Activated CD4-positive, alpha-beta T cell treated with anti-CD3 and anti-CD28 coated beads, Interleukin-2, amount 10 ng/mL, durations not matched to agents 24 days and 14 days (primary cell): ENCODE measurements around the gene PLA2G5. TPM values are rescaled to one million over a fixed set of nuclear protein-coding genes. Genes with fewer than 3 reads are reported as not detected.

Experiments
- DNase-seq: peaks from one replicate; pipeline ENCODE4 v3.0.0; 2022
- H3K27ac Mint-ChIP-seq: one replicate; pipeline ENCODE4 v1.8.0; 2022; ENCODE audit warnings: mild to moderate bottlenecking, mixed read lengths
- H3K27me3 Mint-ChIP-seq: one replicate; pipeline ENCODE4 v1.8.0; 2022; ENCODE audit warnings: mixed read lengths
- H3K36me3 Mint-ChIP-seq: one replicate; pipeline ENCODE4 v1.8.0; 2022; ENCODE audit warnings: low read depth, mild to moderate bottlenecking, mixed read lengths
- H3K4me1 Mint-ChIP-seq: one replicate; pipeline ENCODE4 v1.8.0; 2021; ENCODE audit warnings: mixed read lengths
- H3K4me3 Mint-ChIP-seq: one replicate; pipeline ENCODE4 v1.8.0; 2022; ENCODE audit warnings: mild to moderate bottlenecking, moderate library complexity, mixed read lengths
- H3K9me3 Mint-ChIP-seq: one replicate; pipeline ENCODE4 v1.8.0; 2021; ENCODE audit warnings: mixed read lengths
- intact Hi-C: fragments of 100-400 bp; cut with micrococcal nuclease; formaldehyde crosslinking; loops from one replicate; pipeline ENCODE4 v1.15.1; 2023
- total RNA-seq: library from RNA; stranded (reverse); gene quantifications from 2 replicates; pipeline ENCODE4 v1.2.3, GENCODE V29; 2022

Gene PLA2G5
- total RNA-seq, 1 donor from 2014 or later, result not detected

- no peaks in the 10 kb centered on the region for H3K9me3 Mint-ChIP-seq
- H3K36me3 Mint-ChIP-seq, result no peaks in the 10 kb centered on the region
- no peaks in the 10 kb centered on the region for H3K4me1 Mint-ChIP-seq
- no peak overlapping the region for H3K27ac Mint-ChIP-seq
- H3K4me3 Mint-ChIP-seq, result no peak overlapping the region
- no peak for DNase-seq
- H3K27me3 Mint-ChIP-seq, result peaks cover 13% of the 10 kb centered on the region
- intact Hi-C loops, result no loop called here
These were observed 19.5 kb downstream of the PLA2G5 start for GRCh38 chr1:20089328-20090077.

DNA sequence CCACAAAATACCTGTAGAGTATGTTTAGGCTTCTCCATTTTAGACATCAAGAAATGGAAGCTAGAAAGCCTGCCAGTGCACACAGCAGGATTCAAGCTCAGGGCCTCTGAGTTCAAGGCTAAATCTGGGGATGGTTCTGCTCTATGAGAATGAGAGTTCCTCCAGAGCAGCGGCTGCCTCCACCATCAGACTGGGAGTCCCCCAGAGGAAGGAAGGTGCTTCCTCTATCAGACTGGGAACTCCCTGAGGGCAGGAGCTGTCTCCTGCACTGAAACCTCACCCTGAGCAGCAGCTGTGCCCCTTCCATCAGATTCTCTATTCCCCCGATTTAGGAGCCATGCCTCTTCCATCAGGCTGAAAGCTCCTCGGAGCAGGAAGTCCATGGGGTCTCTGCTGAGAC lies 20.1 kb downstream of the PLA2G5 start:
- H3K9me3 Mint-ChIP-seq, result no peaks in the 10 kb centered on the region
- no peak overlapping the region for H3K4me3 Mint-ChIP-seq
- H3K27ac Mint-ChIP-seq, result no peak overlapping the region
- no peaks in the 10 kb centered on the region for H3K4me1 Mint-ChIP-seq
- no peaks in the 10 kb centered on the region for H3K36me3 Mint-ChIP-seq
- intact Hi-C loops, result no loop called here
- no peak for DNase-seq
- peaks cover 16% of the 10 kb centered on the region for H3K27me3 Mint-ChIP-seq

DNA sequence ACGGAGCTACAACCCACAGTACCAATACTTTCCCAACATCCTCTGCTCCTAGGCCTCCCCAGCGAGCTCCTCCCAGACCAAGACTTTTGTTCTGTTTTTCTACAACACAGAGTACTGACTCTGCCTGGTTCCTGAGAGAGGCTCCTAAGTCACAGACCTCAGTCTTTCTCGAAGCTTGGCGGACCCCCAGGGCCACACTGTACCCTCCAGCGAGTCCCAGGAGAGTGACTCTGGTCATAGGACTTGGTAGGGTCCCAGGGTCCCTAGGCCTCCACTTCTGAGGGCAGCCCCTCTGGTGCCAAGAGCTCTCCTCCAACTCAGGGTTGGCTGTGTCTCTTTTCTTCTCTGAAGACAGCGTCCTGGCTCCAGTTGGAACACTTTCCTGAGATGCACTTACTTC lies 20.6 kb downstream of the PLA2G5 start:
- intact Hi-C loops, result no loop called here
- no peaks in the 10 kb centered on the region for H3K4me1 Mint-ChIP-seq
- H3K27me3 Mint-ChIP-seq, result peaks cover 19% of the 10 kb centered on the region
- H3K27ac Mint-ChIP-seq, result no peak overlapping the region
- no peaks in the 10 kb centered on the region for H3K9me3 Mint-ChIP-seq
- no peaks in the 10 kb centered on the region for H3K36me3 Mint-ChIP-seq
- no peak overlapping the region for H3K4me3 Mint-ChIP-seq
- no peak for DNase-seq

- intact Hi-C loops, result no loop called here
These were observed 23.3 kb downstream of the PLA2G5 start for GRCh38 chr1:20093303-20093702.

GRCh38 chr1:20093940-20094391 lies 24.0 kb downstream of the PLA2G5 start:
- no peaks in the 10 kb centered on the region for H3K9me3 Mint-ChIP-seq
- H3K36me3 Mint-ChIP-seq, result no peaks in the 10 kb centered on the region
- no peaks in the 10 kb centered on the region for H3K4me1 Mint-ChIP-seq
- intact Hi-C loops, result no loop called here
- no peak overlapping the region for H3K27ac Mint-ChIP-seq
- no peak overlapping the region for H3K4me3 Mint-ChIP-seq
- no peak for DNase-seq
- H3K27me3 Mint-ChIP-seq, result peaks cover 19% of the 10 kb centered on the region

More at GRCh38 chr1:20093303-20093702, 23.3 kb downstream of the PLA2G5 start:
- Mint-ChIP-seq H3K4me3 (no peak overlapping the region), H3K9me3 (no peaks in the 10 kb centered on the region), H3K27me3 (peaks cover 19% of the 10 kb centered on the region), H3K4me1 (no peaks in the 10 kb centered on the region), H3K27ac (no peak overlapping the region), H3K36me3 (no peaks in the 10 kb centered on the region)
- no peak for DNase-seq

DNA sequence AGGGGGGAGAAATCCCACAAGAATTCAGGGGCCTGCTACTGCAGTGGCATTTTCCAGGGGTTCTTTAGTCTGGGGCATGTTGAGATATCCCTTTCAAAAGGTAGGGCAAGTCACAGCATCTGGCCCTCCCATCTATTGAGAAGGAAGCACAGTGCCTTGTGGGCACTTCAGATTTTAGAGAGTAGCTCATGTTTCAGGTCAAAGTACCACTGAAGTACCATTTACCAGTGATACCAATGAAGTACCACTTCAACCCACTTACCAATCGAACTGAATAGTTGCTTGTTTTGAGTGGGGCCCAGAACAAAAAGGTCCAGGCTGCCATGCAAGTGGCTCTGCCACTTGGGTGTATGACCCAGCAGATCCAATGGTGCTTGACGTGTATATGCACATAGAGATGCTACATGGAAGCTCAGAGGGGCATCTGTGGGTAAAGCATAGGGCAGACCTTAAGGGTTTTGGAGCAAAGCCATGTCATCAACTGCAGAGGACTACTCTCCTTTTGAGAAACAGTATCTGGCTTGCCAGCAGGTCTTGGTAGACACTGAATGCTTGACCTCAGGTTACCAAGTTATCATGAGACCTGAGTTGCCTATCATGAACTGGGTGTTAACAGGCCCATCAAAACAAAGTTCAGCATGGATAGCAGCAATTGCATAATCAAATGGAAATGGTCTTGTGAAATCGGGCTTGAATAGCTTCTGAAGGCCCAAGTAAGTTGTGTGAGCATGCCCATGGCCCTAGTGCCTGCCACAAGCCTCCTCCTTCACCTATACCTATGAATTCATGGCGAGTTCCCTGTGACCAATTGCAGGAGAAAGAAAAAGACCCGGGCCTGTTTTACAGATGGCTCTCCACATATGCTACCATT lies 25.8 kb downstream of the PLA2G5 start:
- Mint-ChIP-seq H3K4me3 (no peak overlapping the region), H3K4me1 (no peaks in the 10 kb centered on the region)

GRCh38 chr1:20096840-20097447 lies 26.9 kb downstream of the PLA2G5 start:
- no peaks in the 10 kb centered on the region for H3K9me3 Mint-ChIP-seq
- no peak for DNase-seq
- H3K4me1 Mint-ChIP-seq, result no peaks in the 10 kb centered on the region
- no peak overlapping the region for H3K27ac Mint-ChIP-seq
- intact Hi-C loops, result no loop called here
- H3K27me3 Mint-ChIP-seq, result peaks cover 17% of the 10 kb centered on the region
- H3K36me3 Mint-ChIP-seq, result no peaks in the 10 kb centered on the region
- H3K4me3 Mint-ChIP-seq, result no peak overlapping the region

More for the DNA sequence above, 25.8 kb downstream of the PLA2G5 start:
- no peak for DNase-seq
- H3K27ac Mint-ChIP-seq, result no peak overlapping the region
- H3K9me3 Mint-ChIP-seq, result no peaks in the 10 kb centered on the region
- peaks cover 19% of the 10 kb centered on the region for H3K27me3 Mint-ChIP-seq
- intact Hi-C loops, result no loop called here
- H3K36me3 Mint-ChIP-seq, result no peaks in the 10 kb centered on the region

- no peak for DNase-seq
- no peaks in the 10 kb centered on the region for H3K36me3 Mint-ChIP-seq
- H3K9me3 Mint-ChIP-seq, result no peaks in the 10 kb centered on the region
- H3K4me3 Mint-ChIP-seq, result no peak overlapping the region
- H3K4me1 Mint-ChIP-seq, result peaks cover 1% of the 10 kb centered on the region
- no peak overlapping the region for H3K27ac Mint-ChIP-seq
- peaks cover 6% of the 10 kb centered on the region for H3K27me3 Mint-ChIP-seq
- intact Hi-C loops, result no loop called here
These were observed 29.5 kb downstream of the PLA2G5 start for GRCh38 chr1:20099533-20099932.

DNA sequence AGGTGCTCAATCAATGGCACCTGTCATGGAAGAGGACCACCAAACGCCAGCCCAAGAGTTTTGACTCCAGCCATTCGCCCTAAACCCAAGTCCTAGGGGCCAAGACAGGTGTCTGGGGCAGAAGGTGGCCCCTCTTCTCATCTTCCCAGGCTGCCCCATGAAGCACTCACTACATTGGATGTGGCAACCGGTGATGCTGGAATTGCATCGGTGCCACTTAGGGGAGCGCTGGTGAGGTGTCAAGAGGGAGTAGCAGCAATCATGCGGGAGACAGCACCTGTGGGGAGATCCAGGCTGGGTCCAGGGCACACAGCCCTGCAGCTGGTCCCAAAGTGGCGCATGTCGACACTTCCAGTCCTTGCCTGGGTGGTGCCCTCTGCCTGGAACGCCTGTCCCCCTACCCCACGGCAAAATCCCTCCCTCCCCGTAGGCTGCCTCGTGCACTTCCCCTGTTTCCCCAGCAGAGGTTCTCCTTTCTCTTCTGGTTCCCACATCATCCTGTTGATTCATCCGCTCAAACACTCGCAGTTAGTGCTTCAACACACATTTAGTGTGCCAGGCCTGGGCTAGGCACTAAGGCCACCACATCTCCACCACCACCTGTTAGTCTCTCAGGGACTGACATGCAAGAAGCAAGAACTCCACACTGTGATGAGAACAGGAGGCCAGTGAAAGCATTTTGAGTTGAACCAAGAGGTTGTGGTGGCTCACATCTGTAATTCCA lies 30.8 kb downstream of the PLA2G5 start:
- intact Hi-C loops, result loop anchor here (1.0 kb wide), 1 partner anchor 52 kb away; no protein-coding TSS in a partner anchor
- DNase-seq, result peak; percentile 78
- Mint-ChIP-seq H3K4me1 (peaks cover 1% of the 10 kb centered on the region), H3K9me3 (no peaks in the 10 kb centered on the region), H3K27me3 (peaks cover 2% of the 10 kb centered on the region), H3K36me3 (no peaks in the 10 kb centered on the region), H3K27ac (no peak overlapping the region), H3K4me3 (no peak overlapping the region)

- no peak for DNase-seq
- H3K9me3 Mint-ChIP-seq, result no peaks in the 10 kb centered on the region
- H3K27ac Mint-ChIP-seq, result no peak overlapping the region
- H3K4me1 Mint-ChIP-seq, result peaks cover 1% of the 10 kb centered on the region
- H3K27me3 Mint-ChIP-seq, result peaks cover 9% of the 10 kb centered on the region
- intact Hi-C loops, result no loop called here
- no peaks in the 10 kb centered on the region for H3K36me3 Mint-ChIP-seq
- no peak overlapping the region for H3K4me3 Mint-ChIP-seq
These were observed 32.9 kb downstream of the PLA2G5 start for GRCh38 chr1:20102875-20103274.

DNA sequence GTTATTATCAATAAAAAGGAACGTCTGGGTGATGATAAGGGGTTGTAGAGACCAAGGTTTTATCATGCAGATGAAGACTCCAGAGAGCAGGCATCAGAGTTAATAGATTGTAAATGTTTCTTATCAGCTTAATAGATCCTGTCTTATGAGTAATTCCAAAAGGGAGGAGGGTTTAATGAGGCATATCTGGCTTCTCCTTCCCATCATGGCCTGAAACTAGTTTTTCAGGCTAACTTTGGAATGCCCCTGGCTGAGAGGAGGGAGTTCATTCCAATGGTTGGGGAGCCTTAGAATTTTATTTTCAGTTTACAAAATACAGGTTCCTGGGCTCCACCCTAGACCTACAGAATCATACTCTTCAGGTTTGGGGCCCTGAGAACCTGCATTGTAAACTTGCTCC lies 35.9 kb downstream of the PLA2G5 start:
- Mint-ChIP-seq H3K4me1 (peaks cover 1% of the 10 kb centered on the region), H3K4me3 (no peak overlapping the region), H3K27me3 (peaks cover 14% of the 10 kb centered on the region), H3K27ac (no peak overlapping the region), H3K36me3 (no peaks in the 10 kb centered on the region), H3K9me3 (no peaks in the 10 kb centered on the region)
- no peak for DNase-seq
- intact Hi-C loops, result no loop called here

DNA sequence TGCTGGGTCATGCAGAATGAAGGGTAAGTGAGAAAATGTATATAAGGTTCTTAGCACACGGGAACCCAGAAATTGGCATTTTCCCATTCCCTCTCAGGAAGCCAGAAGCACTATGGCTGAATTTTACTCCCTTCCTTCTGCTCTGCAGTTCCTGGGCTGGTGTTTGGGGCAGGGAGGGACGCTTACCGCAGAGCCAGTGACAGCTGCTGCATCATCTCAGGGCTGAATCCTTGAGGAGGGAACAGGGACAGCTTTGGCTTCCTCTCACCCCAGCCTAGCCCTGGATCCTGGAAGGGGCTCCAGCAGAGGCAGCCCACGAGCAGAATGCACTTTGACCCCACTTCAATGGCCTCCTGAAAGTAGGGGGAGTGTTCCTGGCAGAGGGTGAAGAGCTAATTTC lies 37.4 kb downstream of the PLA2G5 start:
- intact Hi-C loops, result no loop called here
- no peaks in the 10 kb centered on the region for H3K36me3 Mint-ChIP-seq
- H3K4me3 Mint-ChIP-seq, result no peak overlapping the region
- peaks cover 14% of the 10 kb centered on the region for H3K27me3 Mint-ChIP-seq
- no peak overlapping the region for H3K27ac Mint-ChIP-seq
- H3K9me3 Mint-ChIP-seq, result no peaks in the 10 kb centered on the region
- H3K4me1 Mint-ChIP-seq, result peaks cover 1% of the 10 kb centered on the region
- no peak for DNase-seq

DNA sequence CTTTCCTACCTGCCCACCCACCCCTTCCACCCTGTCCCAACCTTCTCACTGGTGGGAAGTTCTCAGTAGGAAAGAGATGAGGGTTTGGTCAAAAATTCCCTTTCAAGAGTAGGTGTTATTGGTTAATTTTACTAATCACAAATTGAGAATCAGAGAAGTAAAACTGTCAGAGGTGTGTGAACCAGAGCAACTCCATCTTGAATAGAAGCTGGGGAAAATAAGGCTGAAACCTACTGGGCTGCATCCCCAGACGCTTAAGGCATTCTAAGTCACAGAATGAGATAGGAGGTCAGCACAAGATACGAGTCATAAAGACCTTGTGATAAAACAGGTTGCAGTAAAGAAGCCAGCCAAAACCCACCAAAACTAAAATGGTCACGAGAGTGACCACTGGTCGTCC lies 37.8 kb downstream of the PLA2G5 start:
- no peaks in the 10 kb centered on the region for H3K36me3 Mint-ChIP-seq
- peaks cover 1% of the 10 kb centered on the region for H3K4me1 Mint-ChIP-seq
- H3K27ac Mint-ChIP-seq, result no peak overlapping the region
- H3K27me3 Mint-ChIP-seq, result peaks cover 14% of the 10 kb centered on the region
- no peaks in the 10 kb centered on the region for H3K9me3 Mint-ChIP-seq
- intact Hi-C loops, result no loop called here
- DNase-seq, result no peak
- H3K4me3 Mint-ChIP-seq, result no peak overlapping the region
